Smooth muscle cell (in vitro differentiated cells): ENCODE results near the gene CBFA2T2. TPM values are rescaled to one million over a fixed set of nuclear protein-coding genes. Genes with fewer than 3 reads are reported as not detected.

Experiments used
- DNase-seq: peaks from one replicate; lab custom pipeline; 2025; ENCODE audit not compliant: unreplicated experiment; lab: John Stamatoyannopoulos, UW
- H2AFZ ChIP-seq: fragments of 200-600 bp; sonication (generic); 2 replicates; pipeline ENCODE4 v1.6.0; 2016; ENCODE audit warnings: antibody characterized with exemption, low read depth, mild to moderate bottlenecking
- H3F3A ChIP-seq: fragments of 200-600 bp; sonication (generic); 2 replicates; pipeline ENCODE4 v1.6.0; 2017; ENCODE audit warnings: antibody characterized with exemption, low read depth
- H3K27ac ChIP-seq: fragments of 200-600 bp; sonication (generic); 2 replicates; pipeline ENCODE4 v1.5.1; 2016; ENCODE audit warnings: low read depth, mild to moderate bottlenecking
- H3K27me3 ChIP-seq: fragments of 200-600 bp; sonication (generic); 2 replicates; pipeline ENCODE4 v1.6.1; 2016; ENCODE audit warnings: low read depth, mild to moderate bottlenecking
- H3K36me3 ChIP-seq: fragments of 200-600 bp; sonication (generic); 2 replicates; pipeline ENCODE4 v1.5.1; 2016; ENCODE audit warnings: low read depth
- H3K4me1 ChIP-seq: fragments of 200-600 bp; sonication (generic); 2 replicates; pipeline ENCODE4 v1.5.1; 2016; ENCODE audit warnings: low read depth
- H3K4me2 ChIP-seq: fragments of 200-600 bp; sonication (generic); 2 replicates; pipeline ENCODE4 v1.6.0; 2016; ENCODE audit warnings: mild to moderate bottlenecking
- H3K4me3 ChIP-seq: fragments of 200-600 bp; sonication (generic); 2 replicates; pipeline ENCODE4 v1.5.1; 2016; ENCODE audit warnings: mild to moderate bottlenecking
- H3K79me2 ChIP-seq: fragments of 200-600 bp; sonication (generic); 2 replicates; pipeline ENCODE4 v1.6.0; 2016; ENCODE audit warnings: low read depth, mild to moderate bottlenecking
- H3K9ac ChIP-seq: fragments of 200-600 bp; sonication (generic); 2 replicates; pipeline ENCODE4 v1.6.0; 2016; ENCODE audit warnings: low read depth
- H3K9me3 ChIP-seq: fragments of 200-600 bp; sonication (generic); replicated peaks from 2 replicates; pipeline ENCODE4 v1.5.1; 2016; ENCODE audit warnings: low read depth
- H4K20me1 ChIP-seq: fragments of 200-600 bp; sonication (generic); 2 replicates; pipeline ENCODE4 v1.6.0; 2016; ENCODE audit warnings: low read depth
- CTCF ChIP-seq: fragments of 200-600 bp; sonication (generic); IDR thresholded peaks from 2 replicates; pipeline ENCODE4 v1.5.1; 2017; ENCODE audit warnings: borderline replicate concordance, mild to moderate bottlenecking, antibody characterized with exemption; ENCODE audit not compliant: insufficient read depth, poor library complexity, severe bottlenecking
- WGBS: methylation state at CpG from one replicate; pipeline ENCODE4 v1.1.7; 2016; ENCODE audit warnings: low lambda C conversion rate; 5-methylcytosine and 5-hydroxymethylcytosine counted together
- polyA plus RNA-seq: library from polyadenylated mRNA; unstranded; fragments of >200 nt; fragmentation: Nextera tagmentation; extraction: Ambion mirVana; gene quantifications from 2 replicates; pipeline ENCODE4 v1.2.1, GENCODE V29; 2016
- total RNA-seq: library from RNA; depleted of rRNA; stranded (reverse); fragments of >200 nt; gene quantifications from 2 replicates; pipeline ENCODE4 v1.2.3, GENCODE V29; 2014

CBFA2T2 gene
- total and polyA plus RNA-seq, 2 experiments from 2014 or later = 18.2 to 41.6 TPM

GRCh38 chr20:33609504-33609903, 119.6 kb downstream of the CBFA2T2 start:
- Histone ChIP-seq H2AFZ (no peak overlapping the region), H3K27ac (no peak overlapping the region), H3F3A (no peaks in the 10 kb centered on the region), H3K9ac (no peak overlapping the region), H3K4me1 (no peaks in the 10 kb centered on the region), H3K9me3 (no peaks in the 10 kb centered on the region), H4K20me1 (peaks cover 27% of the 10 kb centered on the region), H3K27me3 (no peaks in the 10 kb centered on the region), H3K4me3 (no peak overlapping the region), H3K36me3 (peaks cover 41% of the 10 kb centered on the region), H3K4me2 (no peak overlapping the region), H3K79me2 (peaks cover 7% of the 10 kb centered on the region)
- 97% methylated on average over 2 of the region's 2 CpGs for WGBS
- no peak for TF ChIP-seq CTCF
- DNase-seq = no peak

- H4K20me1 ChIP-seq = peaks cover 14% of the 10 kb centered on the region
- no peaks in the 10 kb centered on the region for H3K79me2 ChIP-seq
- H3K9ac ChIP-seq = no peak overlapping the region
- WGBS = 95% methylated on average over 5 of the region's 5 CpGs
- H3K27me3 ChIP-seq = no peaks in the 10 kb centered on the region
- DNase-seq = no peak
- H3F3A ChIP-seq = no peaks in the 10 kb centered on the region
- peaks cover 49% of the 10 kb centered on the region for H3K36me3 ChIP-seq
- no peaks in the 10 kb centered on the region for H3K4me1 ChIP-seq
- no peaks in the 10 kb centered on the region for H3K9me3 ChIP-seq
- TF ChIP-seq CTCF = no peak
- H3K4me2 ChIP-seq = no peak overlapping the region
- no peak overlapping the region for H2AFZ ChIP-seq
- H3K4me3 ChIP-seq = no peak overlapping the region
- no peak overlapping the region for H3K27ac ChIP-seq
These were observed 121.2 kb downstream of the CBFA2T2 start for GRCh38 chr20:33611106-33611505.

- H3K27me3 ChIP-seq = no peaks in the 10 kb centered on the region
- no peak for DNase-seq
- no peaks in the 10 kb centered on the region for H3K4me1 ChIP-seq
- peaks cover 48% of the 10 kb centered on the region for H3K36me3 ChIP-seq
- H3K9me3 ChIP-seq = no peaks in the 10 kb centered on the region
- H3F3A ChIP-seq = no peaks in the 10 kb centered on the region
- no peak overlapping the region for H3K4me2 ChIP-seq
- no peak overlapping the region for H2AFZ ChIP-seq
- H3K27ac ChIP-seq = no peak overlapping the region
- H4K20me1 ChIP-seq = peaks cover 14% of the 10 kb centered on the region
- H3K9ac ChIP-seq = no peak overlapping the region
- H3K4me3 ChIP-seq = no peak overlapping the region
- WGBS = 98% methylated on average over 4 of the region's 4 CpGs
- no peak for TF ChIP-seq CTCF
- no peaks in the 10 kb centered on the region for H3K79me2 ChIP-seq
These were observed 122.1 kb downstream of the CBFA2T2 start for GRCh38 chr20:33612001-33612400.

GRCh38 chr20:33621717-33622400, 132.0 kb downstream of the CBFA2T2 start:
- Histone ChIP-seq H3K4me1 (no peaks in the 10 kb centered on the region), H3K9me3 (no peaks in the 10 kb centered on the region), H4K20me1 (peaks cover 8% of the 10 kb centered on the region), H2AFZ (no peak overlapping the region), H3K4me2 (no peak overlapping the region), H3K27ac (no peak overlapping the region), H3K4me3 (no peak overlapping the region), H3K27me3 (no peaks in the 10 kb centered on the region), H3K9ac (no peak overlapping the region), H3K79me2 (no peaks in the 10 kb centered on the region), H3F3A (no peaks in the 10 kb centered on the region), H3K36me3 (peaks cover 20% of the 10 kb centered on the region)
- TF ChIP-seq CTCF = no peak
- WGBS = 97% methylated on average over 4 of the region's 4 CpGs
- no peak for DNase-seq
